Stomach (tissue), 9 donors: ENCODE measurements around the gene KRT4. TPM values are rescaled to one million over a fixed set of nuclear protein-coding genes. Genes with fewer than 3 reads are reported as not detected.

Experiments used
- DNase-seq, 2 donors: peaks; one replicate each; pipeline versions ENCODE4 v3.0.0 to v3.0.0-alpha.2; 2013 to 2019
- H3K27ac ChIP-seq, 5 donors: fragments of 200-600 bp in 4 of 5; sonication (generic) in 4 of 5; one replicate each; pipeline ENCODE4 v1.5.1; 2013 to 2019; ENCODE audit warnings: mild to moderate bottlenecking in 1 of 5, moderate library complexity in 1 of 5
- H3K27me3 ChIP-seq, 3 donors: fragments of 200-600 bp; sonication (generic); one replicate each; pipeline ENCODE4 v1.5.1; 2017 to 2019; ENCODE audit warnings: mixed run types in 1 of 3
- H3K36me3 ChIP-seq, 4 donors: fragments of 200-600 bp; sonication (generic); 1 replicate in 3 of 4; 2 replicates in 1 of 4; pipeline ENCODE4 v1.5.1; 2016 to 2019
- H3K4me1 ChIP-seq, 4 donors: fragments of 200-600 bp; sonication (generic); one replicate each; pipeline ENCODE4 v1.5.1; 2016 to 2019
- H3K4me3 ChIP-seq, 4 donors: fragments of 200-600 bp; sonication (generic) in 3 of 4; one replicate each; pipeline ENCODE4 v1.5.1; 2016 to 2019; ENCODE audit warnings: mild to moderate bottlenecking in 1 of 4
- H3K9me3 ChIP-seq, 4 donors: fragments of 200-600 bp; sonication (generic); one replicate each; pipeline ENCODE4 v1.5.1; 2016 to 2019
- CTCF ChIP-seq, 7 experiments: fragments of 450-650 bp in 4 of 7; fragments of 200-600 bp in 3 of 7; sonication (generic) in 3 of 7; IDR thresholded peaks; one replicate each; pipeline ENCODE4 v1.5.1; 2016 to 2019; ENCODE audit warnings: antibody characterized with exemption in 7 of 7, control low read depth in 2 of 7, mild to moderate bottlenecking in 1 of 7
- EP300 ChIP-seq: sonication (generic); formaldehyde crosslinking; IDR thresholded peaks from one replicate; pipeline ENCODE4 v1.6.1; 2017; ENCODE audit warnings: antibody characterized with exemption
- POLR2A ChIP-seq, 4 donors: fragments of 450-650 bp; IDR thresholded peaks; one replicate each; pipeline ENCODE4 v1.6.1; 2016; ENCODE audit warnings: antibody characterized with exemption in 4 of 4, control low read depth in 2 of 4, mild to moderate bottlenecking in 1 of 4, moderate library complexity in 1 of 4
- POLR2AphosphoS5 ChIP-seq, 3 donors: sonication (generic); formaldehyde crosslinking; IDR thresholded peaks; one replicate each; pipeline ENCODE4 v1.6.1; 2016; ENCODE audit warnings: antibody characterized with exemption in 3 of 3
- WGBS, 5 donors: extraction: QIAGEN DNeasy Blood & Tissue Kit in 3 of 5; methylation state at CpG; one replicate each; pipeline versions ENCODE4 v1.1.5 to v1.1.7; 2013 to 2018; 5-methylcytosine and 5-hydroxymethylcytosine counted together
- intact Hi-C: fragments of 100-400 bp; cut with DNase I; formaldehyde crosslinking; loops from one replicate; pipeline ENCODE4 v1.15.1; 2023; ENCODE audit warnings: low total_unique reads
- polyA plus RNA-seq, 3 donors: library from polyadenylated mRNA; stranded (reverse); fragments of 200-250 nt; gene quantifications; one replicate each; pipeline ENCODE4 v1.2.3, GENCODE V29; 2013
- total RNA-seq, 5 donors: library from RNA; depleted of rRNA; stranded (reverse); fragments of >200 nt; gene quantifications; one replicate each; pipeline versions ENCODE4 v1.1.0 to v1.2.3, GENCODE V29; 2014 to 2016
- donor health status: healthy with polysubstance abuse.
- donor health status: Bipolar disorder and iron deficiency.
- donor health status: healthy.

KRT4 gene
- total and polyA plus RNA-seq, 8 donors = 5.1 to 2,693 (median 11.2) TPM; not detected in 4

GRCh38 chr12:52849511-52849910 is 35.6 kb upstream of the KRT4 start:
- WGBS, 5 donors = 81 to 93% (median 91%) methylated on average over 5 to 6 of the region's 6 CpGs
- no peaks in the 10 kb centered on the region for H3K36me3 ChIP-seq
- intact Hi-C loops = no loop called here
- no peaks in the 10 kb centered on the region for H3K9me3 ChIP-seq
- TF ChIP-seq EP300 = no peak
- no peak overlapping the region for H3K4me3 ChIP-seq
- H3K27ac ChIP-seq = no peak overlapping the region
- no peaks in the 10 kb centered on the region for H3K4me1 ChIP-seq
- peaks cover 0 to 32% (median 0%) of the 10 kb centered on the region in 3 donors for H3K27me3 ChIP-seq
- no peak for DNase-seq

GRCh38 chr12:52848661-52849255 is 34.8 kb upstream of the KRT4 start, which contains the start of gene KRT78:
Gene KRT78, minus strand, starts transcription at chr12:52848994. Its CDS starts 64 bp downstream, at chr12:52848930.
- Histone ChIP-seq H3K9me3 (no peaks in the 10 kb centered on the region), H3K27me3 (peaks cover 0 to 32% (median 0%) of the 10 kb centered on the region in 3 donors), H3K4me3 (no peak within 1 kb of the TSS), H3K4me1 (no peaks in the 10 kb centered on the region), H3K36me3 (no peaks in the 10 kb centered on the region), H3K27ac (no peak within 1 kb of the TSS)
- DNase-seq = no peak
- intact Hi-C loops = no loop called here
- TF ChIP-seq POLR2A (IDR thresholded peaks at IDR 0.05) (no peak), CTCF (IDR thresholded peaks at IDR 0.05) (no peak), POLR2AphosphoS5 (IDR thresholded peaks at IDR 0.05) (no peak), EP300 (no peak)
- 82 to 88% (median 84%) methylated on average over 12 to 16 of the region's 16 CpGs for WGBS, 5 donors

GRCh38 chr12:52847335-52848102 is 33.6 kb upstream of the KRT4 start:
- Histone ChIP-seq H3K36me3 (no peaks in the 10 kb centered on the region), H3K4me3 (no peak overlapping the region), H3K4me1 (no peaks in the 10 kb centered on the region), H3K27ac (no peak overlapping the region), H3K27me3 (peaks cover 0 to 32% (median 0%) of the 10 kb centered on the region in 3 donors), H3K9me3 (no peaks in the 10 kb centered on the region)
- TF ChIP-seq CTCF (IDR thresholded peaks at IDR 0.05) (no peak), POLR2A (IDR thresholded peaks at IDR 0.05) (no peak), POLR2AphosphoS5 (IDR thresholded peaks at IDR 0.05) (no peak), EP300 (no peak)
- intact Hi-C loops = no loop called here
- WGBS, 5 donors = 62 to 72% (median 65%) methylated on average over 12 of the region's 12 CpGs
- peak; percentile 31 to 55 for DNase-seq

GRCh38 chr12:52846356-52846970 is 32.5 kb upstream of the KRT4 start:
- Histone ChIP-seq H3K27me3 (peaks cover 0 to 32% (median 0%) of the 10 kb centered on the region in 3 donors), H3K36me3 (no peaks in the 10 kb centered on the region), H3K27ac (no peak overlapping the region), H3K4me1 (no peaks in the 10 kb centered on the region), H3K9me3 (no peaks in the 10 kb centered on the region), H3K4me3 (no peak overlapping the region)
- intact Hi-C loops = no loop called here
- WGBS, 5 donors = 79 to 89% (median 83%) methylated on average over 8 of the region's 8 CpGs
- DNase-seq = no peak
- TF ChIP-seq CTCF (IDR thresholded peaks at IDR 0.05) (no peak), POLR2AphosphoS5 (IDR thresholded peaks at IDR 0.05) (no peak), POLR2A (IDR thresholded peaks at IDR 0.05) (no peak), EP300 (no peak)
